ENCODE results near the gene PLPP1.

Gene PLPP1

DNA sequence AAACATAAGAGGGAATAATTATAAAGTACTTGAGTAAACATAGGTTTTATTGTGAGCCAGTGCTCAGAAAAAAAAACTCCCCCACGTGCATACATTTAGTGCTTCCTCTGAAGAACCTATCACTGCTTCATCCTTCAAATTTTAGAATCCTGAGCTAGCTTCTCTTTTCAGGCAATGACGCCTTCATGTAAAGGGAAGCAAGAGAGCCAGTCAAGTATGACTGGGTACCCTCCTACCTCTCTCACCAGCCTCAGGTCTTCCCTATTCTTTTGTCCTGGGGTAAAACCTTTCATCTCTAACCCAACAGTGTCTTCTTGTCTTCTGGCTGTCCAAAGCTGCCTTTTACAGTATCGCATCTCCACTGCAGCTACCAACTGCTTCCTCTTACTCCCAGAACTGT is 32.0 kb downstream of the PLPP1 start:
- no peak for DNase-seq

DNA sequence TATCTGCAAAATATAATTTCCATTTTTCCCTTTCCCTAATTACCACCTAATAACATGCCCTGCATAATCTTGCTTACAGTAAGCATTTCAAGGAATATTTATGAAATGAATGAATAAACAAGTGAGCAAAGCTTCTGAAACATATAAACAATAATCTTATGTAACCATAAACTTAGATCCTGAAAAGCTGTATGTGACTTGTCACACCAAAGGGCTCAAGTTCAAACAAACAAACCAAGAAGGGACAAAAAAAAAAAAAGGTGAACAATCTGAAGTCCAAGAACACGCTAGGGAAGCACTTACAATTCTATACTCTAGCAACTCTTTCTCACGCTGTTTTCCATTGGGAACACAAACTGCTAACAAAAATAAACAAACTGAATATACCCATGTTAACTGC is 36.3 kb downstream of the PLPP1 start:
- DNase-seq = no peak

DNA sequence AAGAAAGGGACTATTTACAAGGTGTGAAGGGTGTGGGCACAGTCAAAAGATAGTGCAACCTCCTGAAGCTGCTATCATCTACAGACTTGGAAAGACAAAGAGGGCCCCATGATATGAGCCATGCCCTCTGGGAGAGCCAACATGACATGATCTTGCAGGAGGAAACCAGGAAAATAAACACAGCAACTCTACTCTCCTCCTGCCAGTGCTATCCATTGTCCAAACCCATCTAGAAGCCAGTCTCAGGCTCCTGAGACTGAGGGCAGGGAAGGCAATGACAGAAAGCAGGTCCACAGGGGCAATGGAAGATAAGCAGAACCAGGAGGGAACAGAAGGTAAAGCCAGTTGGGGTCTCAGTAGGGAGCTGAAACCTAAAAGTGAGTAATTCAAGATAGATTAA is 37.1 kb downstream of the PLPP1 start:
- no peak for DNase-seq

DNA sequence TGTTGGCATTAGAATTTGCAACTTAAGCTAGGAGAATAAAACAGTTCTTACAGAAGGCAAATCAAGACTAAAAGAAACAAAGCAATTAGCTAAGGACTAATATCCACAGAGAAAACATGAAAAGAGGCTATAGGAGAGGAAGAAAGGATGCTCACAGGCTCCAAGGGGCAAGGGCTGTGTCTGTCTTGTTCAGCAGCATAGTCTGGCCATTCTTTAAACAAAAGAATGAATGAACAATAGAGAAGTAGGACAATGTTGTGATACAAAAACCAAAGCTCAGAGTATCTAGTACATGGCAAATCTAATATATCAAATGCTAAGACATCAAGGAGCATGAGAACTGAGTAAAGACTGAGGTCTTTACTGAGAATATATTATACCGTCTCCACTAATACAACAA is 39.5 kb downstream of the PLPP1 start:
- no peak for DNase-seq

GRCh38 chr5:55492449-55492848 is 42.3 kb downstream of the PLPP1 start:
- DNase-seq = no peak

- DNase-seq = no peak
Measured at GRCh38 chr5:55485073-55485472, 49.7 kb downstream of the PLPP1 start.

DNA sequence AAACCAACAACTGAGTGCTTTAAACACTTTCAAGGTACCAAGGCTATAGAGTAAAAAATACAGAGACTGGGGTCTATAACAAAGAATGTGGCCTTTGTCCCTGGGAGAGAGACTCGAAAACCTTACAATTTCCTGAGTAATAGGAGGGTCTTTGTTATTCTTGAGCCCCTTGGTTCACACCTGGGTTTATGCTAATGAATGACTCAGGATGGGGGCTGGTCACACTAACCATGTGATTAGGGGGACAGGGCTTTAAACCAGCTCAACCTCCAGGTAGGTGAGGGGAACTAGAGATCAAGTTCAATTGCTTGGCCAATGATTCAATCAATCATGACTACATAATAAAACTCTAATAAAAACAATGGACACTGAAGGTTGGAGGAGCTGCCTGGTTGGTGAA is 50.2 kb downstream of the PLPP1 start:
- no peak for DNase-seq

DNA sequence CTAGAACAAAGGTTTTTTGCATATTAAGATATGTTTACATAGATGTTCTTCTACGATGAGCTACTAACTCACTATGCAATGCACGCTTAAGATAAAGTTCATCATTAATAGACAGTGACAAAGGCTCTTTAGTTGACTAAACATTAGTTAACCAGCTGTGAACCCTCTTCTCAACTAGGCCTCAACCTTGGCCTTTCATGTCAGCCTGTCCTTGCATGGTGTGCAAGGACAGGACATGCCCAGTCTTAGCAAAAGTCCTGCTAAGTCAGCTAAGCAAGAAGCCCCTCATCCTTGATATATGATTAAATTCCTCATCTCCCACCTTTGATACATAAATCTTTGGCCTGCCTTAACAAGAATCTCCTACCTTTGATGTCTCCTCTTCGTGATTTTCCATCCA is 50.9 kb downstream of the PLPP1 start:
- DNase-seq = no peak

DNA sequence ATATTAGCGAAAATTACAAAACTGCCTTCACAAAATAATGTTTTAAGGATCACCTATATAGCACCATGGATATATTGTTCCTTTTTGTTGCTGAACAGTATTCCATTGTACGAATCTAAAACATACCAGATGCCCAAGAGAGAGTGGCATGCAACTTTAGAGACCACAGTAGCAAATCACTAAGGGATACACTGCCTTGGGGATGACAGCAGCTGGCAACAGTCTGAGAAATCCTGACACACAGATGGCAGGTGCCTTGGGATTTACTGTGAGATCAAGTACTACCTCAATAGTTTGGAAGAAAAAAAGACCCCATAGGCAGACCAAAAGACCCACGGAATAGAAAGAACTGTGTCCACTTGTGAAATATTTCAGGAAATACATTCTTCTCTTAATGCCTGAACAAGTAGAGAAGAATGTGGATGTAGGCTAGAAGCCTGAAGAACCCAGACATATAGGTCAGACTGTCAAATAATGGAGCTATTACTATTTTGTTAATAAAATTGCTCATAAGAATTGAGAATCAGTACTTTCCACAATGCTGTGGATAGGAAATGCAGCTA is 53.4 kb downstream of the PLPP1 start:
- DNase-seq = no peak

DNA sequence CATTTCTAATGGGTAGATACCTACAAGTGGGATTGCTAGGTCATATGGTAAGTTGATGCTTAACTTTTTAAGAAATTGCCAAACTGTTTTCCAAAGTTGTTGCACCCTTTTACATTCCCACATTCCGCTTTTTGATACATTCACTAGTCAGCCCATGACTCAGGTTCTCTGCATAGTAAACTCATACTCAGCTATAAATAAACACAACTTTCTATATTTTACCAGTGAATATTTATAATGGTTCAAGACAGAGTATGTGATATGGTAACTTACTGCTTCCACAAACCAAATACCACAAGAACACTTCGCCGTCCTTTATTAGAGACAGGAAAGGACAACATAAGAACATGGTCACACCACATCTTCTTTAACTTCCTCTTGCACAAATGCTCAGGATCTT is 54.0 kb downstream of the PLPP1 start:
- DNase-seq = no peak

DNA sequence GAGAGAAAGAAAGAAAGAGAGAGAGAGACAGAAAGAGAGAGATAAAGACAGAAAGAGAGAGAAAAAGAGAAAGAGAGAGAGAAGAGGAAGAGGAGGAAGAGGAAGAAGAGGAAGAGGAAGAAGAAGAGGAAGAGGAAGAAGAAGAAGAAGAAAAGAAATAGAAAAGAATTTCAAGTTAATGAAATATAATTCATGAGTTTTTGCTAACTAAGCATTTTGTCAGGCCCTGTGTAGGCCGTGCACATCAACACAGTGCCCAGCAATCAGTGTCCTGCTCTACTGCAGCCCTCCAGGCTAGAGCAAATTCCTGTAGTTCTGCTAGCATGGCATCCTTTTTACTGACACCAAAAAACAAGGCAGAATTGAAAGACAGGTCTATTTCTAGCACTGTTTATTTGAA is 62.1 kb downstream of the PLPP1 start:
- DNase-seq = no peak

DNA sequence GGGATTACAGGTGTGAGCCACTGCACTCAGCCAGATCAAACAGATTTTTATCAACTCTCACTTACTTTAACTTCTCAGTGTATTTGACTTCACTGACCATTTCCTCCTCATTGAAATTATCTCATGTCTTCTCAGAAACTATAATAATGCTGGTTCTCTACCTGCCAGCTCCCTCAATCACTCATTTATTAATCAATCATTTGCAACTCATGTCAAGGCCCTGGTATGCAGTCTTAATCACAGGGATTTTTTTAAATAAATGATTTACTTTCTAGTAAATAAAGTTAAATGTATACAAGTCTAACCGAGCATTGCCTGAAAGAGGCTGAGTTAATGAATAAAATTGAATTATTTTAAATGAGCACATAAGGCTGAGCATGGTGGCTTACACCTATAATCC is 63.3 kb downstream of the PLPP1 start:
- DNase-seq = no peak

- DNase-seq = no peak
Measured at GRCh38 chr5:55470282-55470681, 64.5 kb downstream of the PLPP1 start.

DNA sequence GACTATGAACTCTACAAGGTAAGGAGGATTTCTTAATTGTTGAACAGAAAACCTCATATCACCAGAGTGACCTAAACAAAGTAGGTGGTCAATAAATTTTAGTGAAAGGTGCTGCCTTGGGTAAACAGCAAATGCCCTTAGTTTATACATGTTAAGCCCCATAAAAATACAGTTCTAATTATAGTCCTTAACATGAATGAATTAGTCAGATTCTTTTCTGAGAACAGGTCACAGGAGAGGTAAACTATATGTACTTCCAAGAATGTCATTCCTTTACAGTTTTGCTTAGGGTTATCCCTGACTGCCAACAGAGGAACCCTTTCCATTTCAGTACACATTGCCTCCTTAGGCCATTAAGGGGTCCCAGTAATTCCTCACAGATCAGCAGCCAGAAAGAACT is 64.9 kb downstream of the PLPP1 start:
- DNase-seq = no peak

GRCh38 chr5:55467862-55468551 is 66.8 kb downstream of the PLPP1 start:
- no peak for DNase-seq

- DNase-seq = no peak
Measured at GRCh38 chr5:55463613-55464012, 71.2 kb downstream of the PLPP1 start.

- DNase-seq = no peak
Measured at GRCh38 chr5:55459572-55459971, 75.2 kb downstream of the PLPP1 start.

- DNase-seq = no peak
Measured at GRCh38 chr5:55456216-55456895, 78.4 kb downstream of the PLPP1 start.

- no peak for DNase-seq
Measured at GRCh38 chr5:55454282-55454681, 80.5 kb downstream of the PLPP1 start.

- DNase-seq = no peak
Measured at GRCh38 chr5:55453211-55453610, 81.6 kb downstream of the PLPP1 start.

- DNase-seq = no peak
Measured at GRCh38 chr5:55451976-55452375, 82.8 kb downstream of the PLPP1 start.

DNA sequence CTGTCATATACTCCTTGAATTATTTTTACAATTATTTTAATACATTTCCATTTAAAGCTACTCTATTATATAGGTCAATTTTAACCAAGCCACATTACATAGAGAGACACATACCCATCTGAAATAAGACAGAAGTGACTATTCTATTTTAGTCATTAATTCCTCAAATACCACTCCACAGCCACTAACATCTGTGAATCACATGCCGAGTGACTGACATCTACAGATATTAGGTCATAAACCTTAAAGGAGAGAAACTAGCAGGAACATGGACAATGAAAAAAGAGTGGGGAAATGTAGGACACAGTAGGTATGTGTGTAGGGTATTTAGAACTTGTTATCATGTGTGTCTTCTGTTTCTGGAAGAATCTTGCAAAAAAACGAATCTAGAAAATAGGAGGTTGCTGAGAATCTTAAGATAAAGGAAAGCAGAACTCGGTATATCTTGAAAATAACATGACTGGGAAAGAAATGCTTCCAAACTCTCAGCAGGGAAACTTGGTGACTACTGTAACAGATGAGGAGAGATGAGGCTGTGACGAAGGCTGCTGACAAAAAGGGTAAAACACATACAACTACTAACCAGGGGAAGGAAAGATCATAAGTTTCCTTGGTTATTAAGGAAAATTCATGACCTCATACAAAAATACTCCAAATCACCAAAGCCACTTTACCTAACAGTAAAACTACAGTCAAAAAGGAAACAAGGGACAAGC is 84.6 kb downstream of the PLPP1 start:
- no peak for DNase-seq

GRCh38 chr5:55446640-55447351 is 88.0 kb downstream of the PLPP1 start:
- DNase-seq = no peak

All from NCI-H526 treated with DMSO at 0.1 percent for 48 hours (cell line).